HepG2 (cell line): ENCODE results near the gene NIT2. TPM values are rescaled to one million over a fixed set of nuclear protein-coding genes. Genes with fewer than 3 reads are reported as not detected.

Source experiments
- ADNP ChIP-seq: sonication (generic); formaldehyde crosslinking; IDR thresholded peaks from 2 replicates; pipeline ENCODE4 v1.4.0; 2020; ENCODE audit warnings: missing genetic modification reagents
- AFF4 ChIP-seq: sonication (generic); formaldehyde crosslinking; IDR thresholded peaks from 2 replicates; pipeline ENCODE4 v1.4.0; 2020; ENCODE audit warnings: missing genetic modification reagents
- BORCS8-MEF2B ChIP-seq: sonication (generic); formaldehyde crosslinking; IDR thresholded peaks from 2 replicates; pipeline ENCODE4 v1.8.0; 2022; ENCODE audit warnings: mild to moderate bottlenecking, missing genetic modification reagents
- JARID2 ChIP-seq: sonication (generic); formaldehyde crosslinking; IDR thresholded peaks from 2 replicates; pipeline ENCODE4 v1.8.1; 2023; ENCODE audit warnings: missing genetic modification reagents, inconsistent platforms; ENCODE audit not compliant: insufficient replicate concordance
- LBX2 ChIP-seq: sonication (generic); formaldehyde crosslinking; IDR thresholded peaks from 2 replicates; pipeline ENCODE4 v1.5.0; 2020; ENCODE audit warnings: missing genetic modification reagents, mild to moderate bottlenecking, borderline replicate concordance
- MZF1 ChIP-seq: sonication (generic); formaldehyde crosslinking; IDR thresholded peaks from 2 replicates; pipeline ENCODE4 v1.8.1; 2023; ENCODE audit warnings: mild to moderate bottlenecking, missing genetic modification reagents, borderline replicate concordance
- PRDM10 ChIP-seq: sonication (generic); formaldehyde crosslinking; IDR thresholded peaks from 2 replicates; pipeline ENCODE4 v1.4.0; 2020; ENCODE audit warnings: low read depth, missing genetic modification reagents
- RFXANK ChIP-seq: IDR thresholded peaks from 2 replicates; pipeline ENCODE4 v1.6.1; 2016
- TGIF2 ChIP-seq: IDR thresholded peaks from 2 replicates; pipeline ENCODE4 v1.6.1; 2016; ENCODE audit warnings: control low read depth, missing compliant biosample characterization
- TRIM24 ChIP-seq: sonication (generic); formaldehyde crosslinking; IDR thresholded peaks from 2 replicates; pipeline ENCODE4 v1.8.0; 2022; ENCODE audit warnings: mild to moderate bottlenecking, missing genetic modification reagents
- ZBTB10 ChIP-seq: sonication (generic); formaldehyde crosslinking; IDR thresholded peaks from 2 replicates; pipeline ENCODE4 v1.4.0; 2020; ENCODE audit warnings: missing genetic modification reagents, borderline replicate concordance
- ZNF567 ChIP-seq: sonication (generic); formaldehyde crosslinking; IDR thresholded peaks from 2 replicates; pipeline ENCODE4 v1.8.1; 2023; ENCODE audit warnings: mild to moderate bottlenecking, missing genetic modification reagents, borderline replicate concordance
- polyA plus RNA-seq, 8 experiments: library from polyadenylated mRNA; depleted of rRNA in 3 of 8; stranded (reverse) in 7 of 8; unstranded in 1 of 8; fragments of >200 nt; fragmentation: Illumina TruSeq in 4 of 8; extraction: Trizol in 4 of 8; gene quantifications; 2 replicates each; pipeline versions ENCODE4 v1.2.1 to v1.2.3, GENCODE V29; 2011 to 2016; ENCODE audit warnings: low read depth in 4 of 8, missing spikeins in 1 of 8, mixed read lengths in 1 of 8; ENCODE audit not compliant: insufficient read depth in 1 of 8
- total RNA-seq, 5 experiments: library from RNA; depleted of rRNA; stranded (reverse); fragments of >200 nt; fragmentation: Illumina TruSeq; extraction: Trizol; gene quantifications; 2 replicates each; pipeline ENCODE4 v1.2.3, GENCODE V29; 2016; ENCODE audit warnings: low read depth in 1 of 5
- TF ChIP-seq, protein P1 (sequence below): IDR thresholded peaks from 2 replicates; pipeline ENCODE4 v1.6.1; 2016
- TF ChIP-seq, protein P2 (sequence below): IDR thresholded peaks from 2 replicates; pipeline ENCODE4 v1.6.1; 2016; ENCODE audit warnings: mild to moderate bottlenecking

The NIT2 gene
- total and polyA plus RNA-seq, 2 of the 13 experiments (the other 11 are each of a cell fraction or from before 2014, with no cell fraction given): 43.4 to 49.1 TPM

- TF ChIP-seq AFF4 (CRISPR knock-in tag): peak; percentile 62; the same call in 1 of the 2 replicates
- TF ChIP-seq ZBTB10 (CRISPR knock-in tag): no peak
- TF ChIP-seq, protein P1, sequence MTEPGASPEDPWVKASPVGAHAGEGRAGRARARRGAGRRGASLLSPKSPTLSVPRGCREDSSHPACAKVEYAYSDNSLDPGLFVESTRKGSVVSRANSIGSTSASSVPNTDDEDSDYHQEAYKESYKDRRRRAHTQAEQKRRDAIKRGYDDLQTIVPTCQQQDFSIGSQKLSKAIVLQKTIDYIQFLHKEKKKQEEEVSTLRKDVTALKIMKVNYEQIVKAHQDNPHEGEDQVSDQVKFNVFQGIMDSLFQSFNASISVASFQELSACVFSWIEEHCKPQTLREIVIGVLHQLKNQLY (CRISPR knock-in tag): no peak; the same call in 1 of the 2 replicates
- TF ChIP-seq ADNP (CRISPR knock-in tag): no peak
- TF ChIP-seq PRDM10: no peak
- no peak for TF ChIP-seq MZF1 (CRISPR knock-in tag)
- TF ChIP-seq TGIF2 (CRISPR knock-in tag): peak; percentile 86
- TF ChIP-seq TRIM24 (CRISPR knock-in tag): no peak
- TF ChIP-seq, protein P2, sequence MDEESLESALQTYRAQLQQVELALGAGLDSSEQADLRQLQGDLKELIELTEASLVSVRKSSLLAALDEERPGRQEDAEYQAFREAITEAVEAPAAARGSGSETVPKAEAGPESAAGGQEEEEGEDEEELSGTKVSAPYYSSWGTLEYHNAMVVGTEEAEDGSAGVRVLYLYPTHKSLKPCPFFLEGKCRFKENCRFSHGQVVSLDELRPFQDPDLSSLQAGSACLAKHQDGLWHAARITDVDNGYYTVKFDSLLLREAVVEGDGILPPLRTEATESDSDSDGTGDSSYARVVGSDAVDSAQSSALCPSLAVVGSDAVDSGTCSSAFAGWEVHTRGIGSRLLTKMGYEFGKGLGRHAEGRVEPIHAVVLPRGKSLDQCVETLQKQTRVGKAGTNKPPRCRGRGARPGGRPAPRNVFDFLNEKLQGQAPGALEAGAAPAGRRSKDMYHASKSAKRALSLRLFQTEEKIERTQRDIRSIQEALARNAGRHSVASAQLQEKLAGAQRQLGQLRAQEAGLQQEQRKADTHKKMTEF (CRISPR knock-in tag): peak; percentile 73
- TF ChIP-seq LBX2 (CRISPR knock-in tag): no peak
- TF ChIP-seq BORCS8-MEF2B (CRISPR knock-in tag): 0 out of 2 replicates have a peak, but pooled peaks have one; percentile 27
- TF ChIP-seq ZNF567: no peak
- no peak; the same call in none of the 2 replicates for TF ChIP-seq RFXANK (CRISPR knock-in tag)
- peak; percentile 17 for TF ChIP-seq JARID2
Measured at GRCh38 chr3:100400780-100401673, 66.5 kb downstream of the NIT2 start, which contains the start of the genes LNP1 and TOMM70 (continued).
